Measurements from ENCODE around the gene CISTR.
A peak's percentile ranks its signal among the peaks of the same experiment; 100 is the strongest.

CISTR gene

DNA sequence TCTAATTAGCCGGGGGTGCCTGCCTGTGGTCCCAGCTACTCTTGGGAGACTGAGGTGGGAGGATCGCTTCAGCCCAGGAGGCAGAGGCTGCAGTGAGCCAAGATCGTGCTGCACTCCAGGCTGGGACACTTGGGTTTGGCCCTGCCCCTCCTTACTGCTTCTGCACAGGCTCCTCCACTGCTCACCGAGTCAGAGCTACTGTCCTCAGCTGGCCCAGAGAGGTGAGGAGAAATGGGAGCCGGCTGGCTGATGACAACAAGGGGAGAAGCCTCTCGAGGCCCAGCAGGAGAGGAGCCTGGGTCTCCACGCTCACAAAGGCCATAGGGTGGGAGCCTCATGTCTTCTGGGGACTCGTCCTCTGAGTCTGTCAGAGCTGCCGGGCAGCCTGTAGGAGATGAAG is 38.3 kb downstream of the CISTR start:
- DNase-seq = no peak

- no peak for DNase-seq
These were observed 39.6 kb downstream of the CISTR start for GRCh38 chr12:53712059-53712643.

GRCh38 chr12:53710091-53710490 is 41.7 kb downstream of the CISTR start:
- DNase-seq = no peak

DNA sequence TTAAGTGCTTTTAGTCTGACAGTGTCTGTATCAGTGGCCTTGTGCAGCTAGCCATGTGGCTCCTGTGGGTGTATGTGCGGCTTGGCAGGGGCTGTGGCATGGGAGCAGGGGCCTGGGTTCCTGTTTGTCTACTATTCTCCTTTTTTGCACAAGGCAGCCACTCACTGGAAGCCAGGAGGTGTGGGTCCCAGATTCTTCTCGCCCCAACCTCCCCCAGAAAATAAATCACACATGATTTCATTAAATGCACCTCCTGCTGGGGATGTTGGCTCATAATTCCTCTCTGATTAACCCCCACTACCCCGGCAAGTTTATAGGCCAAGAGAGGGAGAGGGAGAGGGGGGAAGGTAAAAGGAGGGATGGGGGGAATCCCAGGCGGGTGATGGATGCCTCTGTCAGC is 42.1 kb downstream of the CISTR start:
- DNase-seq = no peak

DNA sequence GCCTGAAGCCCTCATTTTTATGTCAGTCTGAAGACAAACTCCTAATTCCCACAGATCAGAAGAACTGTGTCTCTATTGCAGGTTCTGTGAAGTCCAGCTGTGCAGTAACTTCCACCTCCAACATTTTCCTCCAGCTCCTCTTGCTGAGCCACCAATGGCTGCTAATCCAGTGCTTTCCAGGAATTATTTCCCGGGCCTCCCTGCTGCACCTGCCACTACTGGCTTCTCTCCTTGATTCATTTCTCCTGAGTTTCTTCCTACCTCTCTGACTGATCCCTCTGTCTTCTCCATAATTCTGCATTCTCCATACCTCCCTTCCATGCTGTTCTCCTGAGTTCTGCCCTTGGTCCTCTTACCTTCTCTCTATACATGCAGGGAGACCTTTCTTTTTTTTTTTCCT is 45.7 kb downstream of the CISTR start:
- DNase-seq = no peak

DNA sequence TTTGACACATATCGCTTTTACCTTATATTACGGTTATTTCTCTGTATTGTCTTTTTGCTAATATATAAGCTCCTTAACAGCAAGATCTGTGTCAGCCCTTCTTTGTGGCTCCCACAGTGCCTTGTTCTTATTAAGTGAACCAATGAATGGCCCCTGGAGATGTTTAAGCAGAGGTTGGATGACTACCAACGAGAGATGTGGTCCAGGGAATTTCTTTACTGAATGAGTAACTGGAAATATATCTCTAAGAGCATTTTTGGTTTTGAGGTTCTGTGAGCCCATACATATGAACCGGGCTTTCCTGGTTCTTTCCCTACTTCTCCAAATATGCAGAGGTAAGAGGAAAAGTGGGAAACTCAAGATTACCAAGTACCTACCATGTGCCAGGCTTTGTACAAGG is 48.0 kb downstream of the CISTR start:
- no peak for DNase-seq

DNA sequence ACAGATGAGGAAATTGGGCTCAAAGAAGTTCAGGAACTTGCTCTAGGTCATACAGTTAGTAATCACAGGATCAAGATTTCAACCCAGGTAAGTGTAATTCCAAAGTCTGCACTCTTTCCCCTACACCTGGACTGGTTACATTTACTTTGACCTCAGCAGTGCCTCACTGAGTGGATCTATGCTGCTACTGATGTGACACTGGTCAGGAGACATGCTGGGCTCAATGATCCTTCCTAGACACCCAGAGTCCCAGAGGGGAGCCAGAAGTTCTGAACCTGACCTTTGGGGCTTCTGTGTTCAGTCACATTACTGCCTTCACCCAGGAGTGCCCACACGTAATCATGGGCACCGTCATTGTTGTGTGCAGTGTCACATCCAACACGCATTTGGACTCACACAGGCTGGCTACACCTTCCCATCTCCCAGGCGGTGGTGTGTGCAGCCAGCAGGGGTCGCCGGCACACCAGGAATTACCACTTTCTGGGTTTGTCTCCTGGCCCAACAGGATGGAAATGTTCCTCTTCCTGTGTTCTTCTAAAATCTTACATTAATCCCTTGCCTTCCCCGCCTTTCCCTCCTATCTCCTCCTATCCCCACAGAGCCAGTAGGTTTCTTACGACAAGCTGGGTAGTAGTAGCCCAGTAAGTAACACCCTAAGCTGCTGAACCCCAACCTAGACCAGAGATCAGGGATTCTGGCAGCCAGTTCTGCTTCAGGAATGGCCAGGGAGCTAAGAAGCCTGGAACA is 50.1 kb downstream of the CISTR start:
- peak; percentile 77 for DNase-seq

DNA sequence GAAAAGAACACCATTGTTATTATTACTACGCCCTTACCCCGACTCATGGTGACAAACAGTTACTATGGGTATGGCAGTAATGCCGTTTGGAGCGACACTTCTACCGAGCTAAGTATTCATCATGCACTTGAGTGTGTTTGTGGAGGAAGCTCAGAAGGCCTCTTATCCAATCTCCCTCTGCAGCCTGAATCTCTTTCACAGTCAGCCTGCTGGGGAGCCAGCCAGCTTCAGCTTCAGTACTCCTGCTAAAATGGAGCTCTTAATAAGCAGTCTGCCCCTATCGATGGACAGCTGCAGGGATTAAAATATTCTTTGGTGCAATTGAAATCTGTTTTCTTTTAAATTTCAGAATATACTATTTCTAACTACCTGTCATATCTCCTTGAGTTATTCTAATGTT is 51.2 kb downstream of the CISTR start:
- no peak for DNase-seq

GRCh38 chr12:53699678-53700025 is 52.1 kb downstream of the CISTR start:
- no peak for DNase-seq

DNA sequence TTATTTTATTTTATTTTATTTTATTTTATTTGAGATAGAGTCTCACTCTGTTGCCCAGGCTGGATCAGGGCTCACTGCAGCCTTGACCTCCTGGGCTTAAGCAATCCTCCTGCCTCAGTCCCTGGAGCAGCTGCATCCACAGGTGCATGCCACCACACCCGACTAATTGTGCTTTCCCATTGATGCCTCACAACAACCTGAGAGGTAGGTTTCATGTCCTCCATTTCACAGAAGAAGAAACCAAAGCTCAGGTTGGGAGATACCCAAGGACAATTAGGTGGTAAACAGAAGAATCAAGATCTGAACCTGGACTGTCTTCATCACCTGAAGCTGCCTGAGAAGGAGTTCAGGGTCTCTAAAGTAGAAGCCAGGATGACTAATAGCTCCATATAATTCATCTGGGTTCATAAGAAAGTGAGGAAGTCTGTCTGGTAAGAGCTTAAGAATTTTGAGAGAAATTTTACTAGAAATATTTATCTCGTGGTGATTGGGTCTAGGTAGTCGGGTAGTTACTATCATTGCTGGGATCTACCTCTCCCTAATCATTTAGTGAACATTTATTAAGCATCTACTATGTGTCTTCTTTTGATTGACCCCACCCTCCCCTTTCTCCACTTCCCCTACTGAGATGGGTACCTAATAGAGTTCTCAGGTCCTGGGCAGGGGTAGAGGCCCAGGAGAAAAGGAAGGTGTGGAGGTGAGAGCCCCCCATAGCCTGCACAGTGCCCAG is 52.7 kb downstream of the CISTR start:
- no peak for DNase-seq

- no peak for DNase-seq
These were observed 55.0 kb downstream of the CISTR start for GRCh38 chr12:53696655-53697331.

All from CD4-positive, alpha-beta T cell treated with Interleukin-12 subunit alpha and Interleukin-12 subunit beta, for 1 hour (primary cell).